WI38 (cell line): Measurements from ENCODE around the gene DNAJC11.

ENCODE experiments used
- H3K4me3 ChIP-seq: 2 replicates; pipeline ENCODE4 v1.5.1; 2011; ENCODE audit warnings: low read depth, mild to moderate bottlenecking, control low read depth, low read length
- CTCF ChIP-seq: IDR thresholded peaks from 2 replicates; pipeline ENCODE4 v1.5.1; 2012; ENCODE audit warnings: low read depth, mild to moderate bottlenecking, control low read depth, low read length

Gene DNAJC11

GRCh38 chr1:6612641-6613360 lies 88.8 kb downstream of the DNAJC11 start:
- TF ChIP-seq CTCF, result no peak
- peak overlapping the region; percentile 85 for H3K4me3 ChIP-seq

DNA sequence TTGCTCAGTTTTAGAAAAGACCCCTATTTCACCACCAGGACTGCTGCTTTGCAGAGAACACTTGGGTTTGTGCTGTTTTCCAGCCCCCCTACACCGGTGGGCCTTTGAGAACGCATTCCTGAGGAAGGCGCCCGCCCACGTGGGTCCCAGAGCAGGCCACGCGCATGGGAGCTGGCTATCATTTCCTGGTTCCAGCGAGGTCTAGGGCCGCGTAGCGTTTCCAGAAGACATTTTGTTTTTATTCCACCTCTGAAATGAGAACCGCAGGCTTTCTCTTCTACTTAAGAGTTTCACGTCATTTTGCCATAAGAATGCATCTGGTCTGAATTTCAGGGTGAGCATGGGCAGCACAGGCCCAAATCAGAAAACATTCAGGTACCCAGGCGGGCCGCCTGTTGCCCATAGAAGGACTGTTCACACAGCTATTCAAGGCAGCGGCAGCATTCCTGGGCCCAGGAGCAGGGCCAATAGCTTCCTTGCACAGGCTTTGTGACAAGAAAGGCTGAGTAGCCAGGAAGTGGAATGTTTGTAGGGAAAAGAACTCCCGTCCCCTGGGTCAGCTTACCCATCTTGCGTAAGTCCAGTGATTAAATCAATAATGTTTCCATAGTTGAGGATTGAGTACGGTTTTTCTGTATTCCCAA lies 97.6 kb downstream of the DNAJC11 start:
- no peak for TF ChIP-seq CTCF
- peak overlapping the region; percentile 57 for H3K4me3 ChIP-seq

GRCh38 chr1:6603238-6603914 lies 98.2 kb downstream of the DNAJC11 start:
- peak overlapping the region; percentile 57 for H3K4me3 ChIP-seq
- TF ChIP-seq CTCF, result no peak

DNA sequence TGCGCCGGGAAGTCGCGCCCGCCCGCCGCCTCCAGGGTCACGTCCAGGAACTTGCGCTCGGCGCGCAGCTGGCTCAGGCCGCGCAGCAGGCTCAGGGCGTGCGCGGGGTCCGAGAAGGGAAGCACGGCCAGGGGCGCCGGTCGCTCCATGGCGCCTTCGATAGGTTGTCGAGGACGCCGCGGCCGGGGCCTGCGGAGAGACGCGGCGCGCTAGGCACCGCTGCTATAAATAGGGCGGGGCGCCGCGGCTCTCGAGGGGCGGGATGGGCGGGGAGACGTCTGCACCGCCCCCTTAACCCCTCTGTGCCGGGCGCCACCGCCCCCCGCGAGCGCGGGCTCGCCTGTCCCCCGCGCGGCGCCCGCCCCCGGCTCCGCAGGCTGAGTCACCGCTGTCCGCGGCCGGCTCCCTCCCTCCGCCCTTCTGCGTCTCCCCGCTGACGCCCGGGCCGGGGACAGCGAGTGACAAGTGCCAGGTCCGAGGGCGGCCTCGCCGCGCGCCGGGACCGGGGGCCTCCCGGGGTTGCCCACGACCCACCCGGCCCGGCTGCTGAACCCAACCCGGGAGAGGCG lies 98.9 kb downstream of the DNAJC11 start, which contains the start of gene KLHL21:
TSS of gene KLHL21 (minus strand) at position 201 of the 569 bp plus-strand sequence. CDS start at position 149, 52 bp downstream.
- H3K4me3 ChIP-seq, result peak within 1 kb of the TSS; percentile 91
- TF ChIP-seq CTCF, result no peak

DNA sequence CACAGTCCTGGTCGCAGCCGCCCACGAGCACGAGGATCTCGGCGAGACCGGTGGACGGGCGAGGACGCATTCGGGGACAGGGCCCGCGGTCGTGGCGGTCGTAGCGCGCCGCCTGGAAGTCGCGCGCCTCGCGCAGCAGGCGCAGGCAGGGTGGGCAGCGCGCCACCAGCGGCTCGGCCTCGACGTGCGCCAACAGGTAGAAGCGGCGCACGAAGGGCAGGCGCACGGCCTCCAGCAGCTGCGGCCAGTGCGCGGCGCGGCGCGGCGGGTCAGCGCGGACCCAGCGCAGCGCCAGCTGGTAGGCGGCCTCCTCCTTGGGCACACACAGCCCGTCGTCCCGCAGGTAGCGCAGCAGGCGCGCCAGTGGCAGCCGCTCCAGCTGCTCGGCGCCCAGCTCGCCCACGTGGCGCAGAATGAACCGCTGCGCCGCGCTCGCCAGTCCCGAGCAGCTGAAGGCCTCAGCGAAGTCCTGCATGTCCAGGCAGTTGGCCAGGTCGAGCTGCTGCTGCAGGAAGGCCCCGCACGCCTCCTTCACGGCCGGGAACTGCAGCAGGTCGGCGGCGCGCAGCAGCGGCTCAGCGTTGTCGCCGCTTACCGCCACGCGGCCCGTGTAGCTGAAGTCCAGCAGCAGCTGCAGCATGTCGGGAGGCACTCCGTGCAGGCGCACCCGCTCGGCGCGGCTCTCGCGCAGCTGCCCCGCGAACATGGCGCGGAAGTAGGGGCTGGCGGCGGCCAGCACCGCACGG lies 99.5 kb downstream of the DNAJC11 start:
- TF ChIP-seq CTCF, result no peak

DNA sequence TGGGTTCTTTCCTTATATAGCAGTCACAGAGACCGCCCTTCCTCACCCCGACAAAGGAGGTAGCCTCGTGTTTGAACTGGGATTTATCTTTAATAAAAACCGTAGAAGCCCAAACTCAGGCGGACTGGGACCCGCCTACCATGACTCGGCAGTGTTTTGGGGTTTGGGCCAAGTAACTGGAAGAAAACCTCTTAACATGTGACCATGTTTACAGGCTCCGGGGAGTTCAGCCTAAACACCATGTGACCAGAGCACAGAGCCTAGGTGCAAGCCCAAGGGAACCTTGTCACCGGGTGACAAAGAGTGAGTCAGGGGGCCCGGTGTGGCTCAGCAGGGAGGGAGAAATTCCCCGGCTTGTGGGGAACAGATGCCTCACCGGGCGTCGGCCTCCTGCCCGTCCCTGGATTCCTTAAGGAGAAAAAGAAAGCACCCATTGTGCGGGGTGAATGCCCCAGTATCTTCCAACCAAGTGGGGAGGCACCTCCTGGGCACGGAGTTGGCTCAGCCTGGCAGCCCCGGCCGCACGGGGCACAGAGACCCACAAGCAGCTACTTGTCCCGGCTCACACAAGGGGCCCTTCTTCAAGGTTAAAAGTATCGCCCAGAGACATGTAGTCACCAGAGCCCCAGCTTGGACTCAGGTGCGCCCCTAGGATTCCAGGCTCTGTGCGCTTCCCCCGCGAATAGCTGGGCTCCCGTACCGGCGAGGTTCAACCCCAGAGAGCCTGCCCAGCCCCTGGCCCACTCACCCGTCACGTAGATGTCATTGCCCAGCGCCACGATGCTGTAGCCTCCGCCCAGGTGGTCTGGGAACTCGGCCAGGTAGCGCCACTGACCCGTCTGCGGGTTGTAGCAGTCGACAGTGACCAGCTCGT lies 100.3 kb downstream of the DNAJC11 start:
- H3K4me3 ChIP-seq, result peak overlapping the region; percentile 91
- no peak; the same call in 1 of the 2 replicates for TF ChIP-seq CTCF

More for the DNA sequence above, 99.5 kb downstream of the DNAJC11 start:
- H3K4me3 ChIP-seq, result peak overlapping the region; percentile 91
